ENCODE measurements around the gene CXCR5.
A peak's percentile ranks its signal among the peaks of the same experiment; 100 is the strongest.

Gene CXCR5

GRCh38 chr11:118928870-118929500 lies 45.3 kb downstream of the CXCR5 start:
- TF ChIP-seq MAX (IDR thresholded peaks at IDR 0.05): peak; percentile 20; the same call in 1 of the 2 replicates
- no peak for TF ChIP-seq TAF1 (IDR thresholded peaks at IDR 0.05; ENCODE audit: low read depth)
- TF ChIP-seq TCF12 (IDR thresholded peaks at IDR 0.05; ENCODE audit: low read depth): 0 out of 2 replicates have a peak, but pooled peaks have one; percentile 7
- no peak for TF ChIP-seq TEAD4 (IDR thresholded peaks at IDR 0.05)
- TF ChIP-seq RAD21 (IDR thresholded peaks at IDR 0.05; ENCODE audit: low read depth): no peak
- TF ChIP-seq EP300 (IDR thresholded peaks at IDR 0.05; ENCODE audit: borderline replicate concordance): peak; percentile 22; the same call in 1 of the 2 replicates
- no peak for TF ChIP-seq YY1 (IDR thresholded peaks at IDR 0.05; ENCODE audit: low read depth)
- TF ChIP-seq ZBTB7A (IDR thresholded peaks at IDR 0.05; ENCODE audit: low read depth): peak; percentile 77
- TF ChIP-seq CREB1 (IDR thresholded peaks at IDR 0.05; ENCODE audit: low read depth): no peak
- TF ChIP-seq USF1 (IDR thresholded peaks at IDR 0.05): no peak
- TF ChIP-seq EGR1 (IDR thresholded peaks at IDR 0.05): no peak
- no peak for TF ChIP-seq CEBPB (IDR thresholded peaks at IDR 0.05)

- TF ChIP-seq CEBPB (IDR thresholded peaks at IDR 0.05) (no peak), TEAD4 (IDR thresholded peaks at IDR 0.05) (no peak), FOXM1 (IDR thresholded peaks at IDR 0.05; ENCODE audit: borderline replicate concordance, low read depth) (no peak), YY1 (IDR thresholded peaks at IDR 0.05; ENCODE audit: low read depth) (0 out of 2 replicates have a peak, but pooled peaks have one; percentile 12), NFIC (IDR thresholded peaks at IDR 0.05) (no peak; the same call in 1 of the 2 replicates), TAF1 (IDR thresholded peaks at IDR 0.05; ENCODE audit: low read depth) (no peak), RAD21 (IDR thresholded peaks at IDR 0.05; ENCODE audit: low read depth) (peak; percentile 5; the same call in 1 of the 2 replicates), REST (IDR thresholded peaks at IDR 0.05; ENCODE audit: low read depth) (no peak), USF1 (IDR thresholded peaks at IDR 0.05) (no peak), EGR1 (IDR thresholded peaks at IDR 0.05) (peak; percentile 61; the same call in 1 of the 2 replicates), MAX (IDR thresholded peaks at IDR 0.05) (0 out of 2 replicates have a peak, but pooled peaks have one; percentile 29), ZBTB7A (IDR thresholded peaks at IDR 0.05; ENCODE audit: low read depth) (no peak; the same call in 1 of the 2 replicates), CREB1 (IDR thresholded peaks at IDR 0.05; ENCODE audit: low read depth) (no peak), TCF12 (IDR thresholded peaks at IDR 0.05; ENCODE audit: low read depth) (no peak), EP300 (IDR thresholded peaks at IDR 0.05; ENCODE audit: borderline replicate concordance) (0 out of 2 replicates have a peak, but pooled peaks have one; percentile 5)
Observed at GRCh38 chr11:118929501-118930093, 45.9 kb downstream of the CXCR5 start.

- TF ChIP-seq EGR1 (IDR thresholded peaks at IDR 0.05): peak; percentile 80
- no peak for TF ChIP-seq ZBTB7A (IDR thresholded peaks at IDR 0.05; ENCODE audit: low read depth)
- TF ChIP-seq MAX (IDR thresholded peaks at IDR 0.05): peak; percentile 71
- peak; percentile 76 for TF ChIP-seq NFIC (IDR thresholded peaks at IDR 0.05)
- no peak for TF ChIP-seq TAF1 (IDR thresholded peaks at IDR 0.05; ENCODE audit: low read depth)
- peak; percentile 59 for TF ChIP-seq TEAD4 (IDR thresholded peaks at IDR 0.05)
- peak; percentile 55 for TF ChIP-seq TCF12 (IDR thresholded peaks at IDR 0.05; ENCODE audit: low read depth)
- TF ChIP-seq CREB1 (IDR thresholded peaks at IDR 0.05; ENCODE audit: low read depth): no peak
- no peak for TF ChIP-seq FOXM1 (IDR thresholded peaks at IDR 0.05; ENCODE audit: borderline replicate concordance, low read depth)
- TF ChIP-seq YY1 (IDR thresholded peaks at IDR 0.05; ENCODE audit: low read depth): 0 out of 2 replicates have a peak, but pooled peaks have one; percentile 26
- TF ChIP-seq USF1 (IDR thresholded peaks at IDR 0.05): no peak
- peak; percentile 73 for TF ChIP-seq RAD21 (IDR thresholded peaks at IDR 0.05; ENCODE audit: low read depth)
Observed at GRCh38 chr11:118930094-118930712, 46.5 kb downstream of the CXCR5 start.

- TF ChIP-seq EP300 (IDR thresholded peaks at IDR 0.05; ENCODE audit: borderline replicate concordance) (no peak), TCF12 (IDR thresholded peaks at IDR 0.05; ENCODE audit: low read depth) (no peak), FOXM1 (IDR thresholded peaks at IDR 0.05; ENCODE audit: borderline replicate concordance, low read depth) (no peak), EGR1 (IDR thresholded peaks at IDR 0.05) (no peak), REST (IDR thresholded peaks at IDR 0.05; ENCODE audit: low read depth) (no peak), RAD21 (IDR thresholded peaks at IDR 0.05; ENCODE audit: low read depth) (no peak)
Observed at GRCh38 chr11:118931571-118931970, 47.9 kb downstream of the CXCR5 start.

Measured in Ishikawa (cell line).